Lower leg skin (tissue), 4 donors: Measurements from ENCODE around the gene ARID3B. TPM values are rescaled to one million over a fixed set of nuclear protein-coding genes. Genes with fewer than 3 reads are reported as not detected.
"Not testable (repeated sequence)": the region's sequence is repeated elsewhere in the genome, so short reads cannot be mapped to it uniquely, and the experiment has no call there.

Experiments
- DNase-seq, 2 donors: peaks; one replicate each; pipeline ENCODE4 v3.0.0-alpha.2; 2019; ENCODE audit warnings: low spot score in 2 of 2
- H3K4me3 ChIP-seq: fragments of 200-600 bp; sonication (generic); 2 replicates; pipeline ENCODE4 v1.5.1; 2017; ENCODE audit warnings: mild to moderate bottlenecking, low read depth; ENCODE audit not compliant: poor library complexity, severe bottlenecking
- CTCF ChIP-seq, 3 donors: fragments of 450-650 bp; IDR thresholded peaks; one replicate each; pipeline ENCODE4 v1.5.1; 2016; ENCODE audit warnings: antibody characterized with exemption in 3 of 3, mild to moderate bottlenecking in 3 of 3, moderate library complexity in 2 of 3
- POLR2A ChIP-seq, 2 donors: fragments of 450-650 bp; IDR thresholded peaks; one replicate each; pipeline ENCODE4 v1.6.1; 2016 to 2017; ENCODE audit warnings: antibody characterized with exemption in 2 of 2, mild to moderate bottlenecking in 1 of 2, moderate library complexity in 1 of 2
- whole genome bisulfite sequencing, 2 donors: methylation state at CpG; one replicate each; pipeline ENCODE4 v1.1.5; 2018; 5-methylcytosine and 5-hydroxymethylcytosine counted together
- intact Hi-C: fragments of 100-400 bp; cut with DNase I; formaldehyde crosslinking; loops from one replicate; pipeline ENCODE4 v1.15.0; 2023; ENCODE audit warnings: low total_unique reads
- total RNA-seq, 4 donors: library from RNA; depleted of rRNA; stranded (reverse); fragments of >200 nt; gene quantifications; one replicate each; pipeline ENCODE4 v1.1.0, GENCODE V29; 2016

ARID3B gene
- total RNA-seq, 4 donors from 2014 or later, result 4.9 to 6.3 (median 6.1) TPM

DNA sequence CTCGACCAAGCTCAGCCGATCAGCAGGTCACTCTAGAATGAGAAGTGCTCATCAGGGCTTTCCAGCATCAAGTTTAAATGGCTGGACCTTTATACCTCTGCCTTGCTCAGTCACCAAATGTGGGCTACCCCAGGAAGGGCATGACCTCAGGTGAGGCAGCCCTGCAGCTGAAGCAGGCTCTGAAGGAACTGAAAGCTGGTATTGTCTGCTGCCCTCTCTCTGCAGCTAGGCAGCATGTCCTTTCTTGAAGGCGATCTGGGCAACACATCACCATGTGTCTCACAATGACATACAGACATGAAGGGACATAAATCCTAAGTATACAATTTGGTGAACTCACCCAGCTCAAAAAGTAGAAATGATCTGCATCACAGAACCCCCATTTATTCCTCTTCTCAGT is 38.7 kb upstream of the ARID3B start:
- no peak overlapping the region for H3K4me3 ChIP-seq
- no peak for DNase-seq
- WGBS, 2 donors, result 88 to 95% methylated on average over 3 of the region's 3 CpGs
- intact Hi-C loops, result no loop called here
- TF ChIP-seq POLR2A (IDR thresholded peaks at IDR 0.05), result no peak
- TF ChIP-seq CTCF (IDR thresholded peaks at IDR 0.05), result no peak

- WGBS, 2 donors, result 91 to 93% methylated on average over 3 of the region's 3 CpGs
Measured at GRCh38 chr15:74504418-74504817, 36.6 kb upstream of the ARID3B start.

GRCh38 chr15:74504836-74505235 is 36.2 kb upstream of the ARID3B start:
- H3K4me3 ChIP-seq, result no peak overlapping the region
- intact Hi-C loops, result no loop called here
- WGBS, 2 donors, result 97 to 99% methylated on average over 4 of the region's 4 CpGs
- TF ChIP-seq CTCF (IDR thresholded peaks at IDR 0.05) (no peak), POLR2A (IDR thresholded peaks at IDR 0.05) (no peak)
- DNase-seq, result no peak

More at GRCh38 chr15:74504418-74504817, 36.6 kb upstream of the ARID3B start:
- H3K4me3 ChIP-seq, result no peak overlapping the region
- no peak for TF ChIP-seq POLR2A (IDR thresholded peaks at IDR 0.05)
- no peak for TF ChIP-seq CTCF (IDR thresholded peaks at IDR 0.05)
- no peak for DNase-seq
- intact Hi-C loops, result no loop called here

DNA sequence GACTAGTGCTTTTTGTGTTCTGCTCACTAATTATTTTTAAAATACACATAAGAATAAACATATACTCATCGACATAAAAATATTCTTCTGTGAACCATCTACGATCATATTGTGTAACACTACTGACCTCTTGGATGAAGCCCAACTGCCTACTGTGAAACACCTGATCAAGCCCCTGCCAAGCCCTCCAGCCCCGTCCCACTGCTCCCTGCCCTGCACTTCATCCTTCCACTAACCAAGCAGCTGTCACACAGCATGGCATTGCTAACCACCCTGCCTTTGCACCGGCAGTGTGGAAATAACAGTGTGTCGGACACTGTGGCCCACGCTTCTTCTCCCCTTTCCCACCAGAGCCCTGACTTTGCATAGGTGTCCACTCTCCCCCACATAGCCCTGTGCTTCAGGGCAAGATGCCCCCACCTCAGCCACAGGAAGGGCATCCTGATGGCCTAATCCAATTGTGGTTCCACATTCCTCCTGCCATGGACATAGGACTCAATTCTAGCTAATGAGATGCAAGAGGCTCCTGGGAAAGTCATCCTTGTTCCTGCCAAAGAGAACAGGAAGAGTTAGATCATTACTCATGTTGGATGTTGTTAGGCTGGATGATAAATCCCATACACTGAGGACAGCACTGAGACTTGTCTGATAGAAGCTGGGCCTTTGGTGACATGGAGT is 35.0 kb upstream of the ARID3B start:
- H3K4me3 ChIP-seq, result no peak overlapping the region
- WGBS, 2 donors, result 95% methylated on average over 6 of the region's 6 CpGs
- no peak for DNase-seq
- TF ChIP-seq POLR2A (IDR thresholded peaks at IDR 0.05) (no peak), CTCF (IDR thresholded peaks at IDR 0.05) (no peak)
- intact Hi-C loops, result no loop called here

DNA sequence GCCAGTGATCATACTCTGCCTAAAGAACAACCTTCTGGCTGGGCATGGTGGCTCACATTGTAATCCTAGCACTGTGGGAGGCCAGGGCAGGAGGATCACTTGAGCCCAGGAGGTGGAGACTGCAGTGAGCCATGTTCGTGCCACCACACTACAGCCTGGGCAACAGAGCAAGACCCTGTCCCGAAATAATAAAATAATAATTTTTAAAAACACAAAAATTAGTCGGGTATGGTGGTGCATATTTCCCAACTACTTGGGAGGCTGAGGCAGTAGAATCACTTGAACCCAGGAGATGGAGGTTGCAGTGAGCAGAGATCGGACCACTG is 34.5 kb upstream of the ARID3B start:
- TF ChIP-seq POLR2A (IDR thresholded peaks at IDR 0.05) (no peak), CTCF (IDR thresholded peaks at IDR 0.05) (no peak)
- H3K4me3 ChIP-seq, result no peak overlapping the region
- DNase-seq, result no peak
- intact Hi-C loops, result no loop called here
- WGBS, 2 donors, result 92 to 98% methylated on average over 4 of the region's 4 CpGs

DNA sequence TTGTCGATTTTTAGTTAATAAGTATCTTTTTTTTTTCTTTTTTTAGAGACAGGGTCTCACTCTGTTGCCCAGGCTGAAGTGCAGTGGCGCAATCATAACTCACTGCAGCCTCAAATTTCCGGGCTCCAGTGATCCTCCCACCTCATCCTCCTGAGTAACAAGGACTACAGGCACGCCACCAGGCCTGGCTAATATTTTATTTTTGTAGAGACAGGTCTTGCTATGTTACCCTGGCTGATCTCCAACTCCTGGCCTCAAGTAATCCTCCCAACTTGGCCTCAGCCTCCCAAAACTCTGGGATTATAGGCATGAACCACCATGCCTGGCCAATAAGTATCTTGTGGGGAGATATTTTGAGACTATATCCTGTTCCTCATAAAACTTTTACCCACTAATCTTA is 29.4 kb upstream of the ARID3B start:
- WGBS, 2 donors, result 77 to 81% methylated on average over 4 of the region's 4 CpGs
- no peak for DNase-seq
- intact Hi-C loops, result no loop called here
- H3K4me3 ChIP-seq, result no peak overlapping the region
- TF ChIP-seq POLR2A (IDR thresholded peaks at IDR 0.05), result no peak
- no peak for TF ChIP-seq CTCF (IDR thresholded peaks at IDR 0.05)

DNA sequence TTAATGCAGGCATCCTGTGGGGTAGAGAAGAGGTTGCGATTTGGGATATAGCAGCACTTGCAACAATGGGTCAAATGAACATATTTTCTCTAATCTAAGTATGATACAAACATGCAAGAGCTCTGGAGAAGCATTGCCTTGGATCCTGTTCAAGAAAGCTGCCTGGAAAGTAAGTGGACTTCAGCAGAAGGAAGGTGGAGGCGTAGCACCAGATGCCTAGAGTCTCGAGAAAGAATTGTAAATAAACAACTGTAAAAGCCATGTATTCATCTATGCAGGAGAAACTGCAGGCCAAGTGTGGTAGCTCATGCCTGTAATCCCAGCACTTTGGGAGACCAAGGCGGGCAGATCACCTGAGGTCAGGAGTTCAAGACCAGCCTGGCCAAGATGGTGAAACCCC is 27.0 kb upstream of the ARID3B start:
- WGBS, 2 donors, result 86 to 90% methylated on average over 4 of the region's 4 CpGs
- intact Hi-C loops, DNase-seq, H3K4me3 ChIP-seq: not testable (repeated sequence)
